Liver (tissue), 9 donors: ENCODE results near the gene EIF4E3. TPM values are rescaled to one million over a fixed set of nuclear protein-coding genes. Genes with fewer than 3 reads are reported as not detected.

Source experiments
- DNase-seq: peaks from one replicate; pipeline ENCODE4 v3.0.0-alpha.2; 2017; ENCODE audit warnings: low spot score
- H3K27ac ChIP-seq, 2 donors: one replicate each; pipeline ENCODE4 v1.7.0; 2013; ENCODE audit warnings: inconsistent platforms in 2 of 2, low read length in 2 of 2, control low read depth in 1 of 2, low read depth in 1 of 2, mild to moderate bottlenecking in 1 of 2
- H3K27me3 ChIP-seq, 4 donors: one replicate each; pipeline versions ENCODE4 v1.6.1 to v1.7.0; 2013; ENCODE audit warnings: low read length in 3 of 4, inconsistent platforms in 1 of 4, mild to moderate bottlenecking in 1 of 4, moderate library complexity in 1 of 4; ENCODE audit not compliant: control insufficient read depth in 4 of 4, insufficient read depth in 4 of 4
- H3K36me3 ChIP-seq, 4 donors: one replicate each; pipeline versions ENCODE4 v1.6.1 to v1.7.0; 2013; ENCODE audit warnings: low read length in 3 of 4, mild to moderate bottlenecking in 3 of 4, low read depth in 1 of 4, moderate library complexity in 1 of 4; ENCODE audit not compliant: control insufficient read depth in 4 of 4, insufficient read depth in 3 of 4
- H3K4me1 ChIP-seq, 4 donors: one replicate each; pipeline versions ENCODE4 v1.6.1 to v1.7.0; 2013; ENCODE audit warnings: low read length in 3 of 4, mild to moderate bottlenecking in 3 of 4, moderate library complexity in 1 of 4; ENCODE audit not compliant: control insufficient read depth in 4 of 4, insufficient read depth in 4 of 4
- H3K4me3 ChIP-seq, 3 donors: one replicate each; pipeline versions ENCODE4 v1.6.1 to v1.7.0; 2013; ENCODE audit warnings: low read length in 3 of 3, control low read depth in 1 of 3, low read depth in 1 of 3, mild to moderate bottlenecking in 1 of 3
- H3K9ac ChIP-seq, 2 donors: one replicate each; pipeline ENCODE4 v1.7.0; 2013; ENCODE audit warnings: low read length in 2 of 2, mild to moderate bottlenecking in 2 of 2, moderate library complexity in 2 of 2, control low read depth in 1 of 2, low read depth in 1 of 2
- H3K9me3 ChIP-seq, 4 donors: one replicate each; pipeline versions ENCODE4 v1.6.1 to v1.7.0; 2013; ENCODE audit warnings: low read length in 3 of 4; ENCODE audit not compliant: control insufficient read depth in 4 of 4
- EGR1 ChIP-seq, 2 donors: IDR thresholded peaks; 2 replicates each; pipeline ENCODE4 v1.6.1; 2016 to 2018; ENCODE audit warnings: antibody characterized with exemption in 2 of 2, low read depth in 2 of 2
- FOXA1 ChIP-seq: IDR thresholded peaks from 2 replicates; pipeline ENCODE4 v1.6.1; 2016; ENCODE audit warnings: antibody characterized with exemption
- FOXA2 ChIP-seq: IDR thresholded peaks from 2 replicates; pipeline ENCODE4 v1.6.1; 2016; ENCODE audit warnings: antibody characterized with exemption
- HNF4A ChIP-seq, 2 donors: conservative IDR thresholded peaks; 2 replicates each; pipeline ENCODE4 v1.6.1; 2016; ENCODE audit warnings: antibody characterized with exemption in 2 of 2, mild to moderate bottlenecking in 2 of 2
- JUND ChIP-seq, 2 donors: IDR thresholded peaks; 2 replicates each; pipeline ENCODE4 v1.6.1; 2016; ENCODE audit warnings: antibody characterized with exemption in 2 of 2
- NR2F2 ChIP-seq: IDR thresholded peaks from 2 replicates; pipeline ENCODE4 v1.6.1; 2016; ENCODE audit warnings: antibody characterized with exemption
- RXRA ChIP-seq, 2 donors: IDR thresholded peaks; 2 replicates each; pipeline ENCODE4 v1.6.1; 2017 to 2018; ENCODE audit warnings: antibody characterized with exemption in 2 of 2, mild to moderate bottlenecking in 1 of 2
- SP1 ChIP-seq: IDR thresholded peaks from 2 replicates; pipeline ENCODE4 v1.6.1; 2018; ENCODE audit warnings: antibody characterized with exemption, mild to moderate bottlenecking
- TAF1 ChIP-seq: conservative IDR thresholded peaks from 2 replicates; pipeline ENCODE4 v1.6.1; 2016; ENCODE audit warnings: antibody characterized with exemption, mild to moderate bottlenecking
- YY1 ChIP-seq: IDR thresholded peaks from 2 replicates; pipeline ENCODE4 v1.6.1; 2016; ENCODE audit warnings: antibody characterized with exemption, mild to moderate bottlenecking
- ZBTB33 ChIP-seq: IDR thresholded peaks from 2 replicates; pipeline ENCODE4 v1.6.1; 2016; ENCODE audit warnings: antibody characterized with exemption
- WGBS: extraction: QIAGEN DNeasy Blood & Tissue Kit; methylation state at CpG from one replicate; pipeline ENCODE4 v1.1.7; 2013; 5-methylcytosine and 5-hydroxymethylcytosine counted together
- polyA plus RNA-seq, 2 donors: library from polyadenylated mRNA; stranded (reverse) in 1 of 2; unstranded in 1 of 2; fragments of 200-250 nt in 1 of 2; fragments of >200 nt in 1 of 2; fragmentation: Nextera tagmentation in 1 of 2; extraction: Ambion mirVana in 1 of 2; gene quantifications; one replicate each; pipeline versions ENCODE4 v1.2.1 to v1.2.3, GENCODE V29; 2013 to 2015
- total RNA-seq, 2 donors: library from RNA; depleted of rRNA; stranded (reverse); fragments of >200 nt; gene quantifications; one replicate each; pipeline ENCODE4 v1.2.3, GENCODE V29; 2014
- TF ChIP-seq, protein P1 (sequence below): IDR thresholded peaks from 2 replicates; pipeline ENCODE4 v1.6.1; 2016; ENCODE audit warnings: antibody characterized with exemption, mild to moderate bottlenecking
- TF ChIP-seq, protein P2 (sequence below): IDR thresholded peaks from 2 replicates; pipeline ENCODE4 v1.6.1; 2016; ENCODE audit warnings: antibody characterized with exemption
- TF ChIP-seq, protein P3 (sequence below): IDR thresholded peaks from 2 replicates; pipeline ENCODE4 v1.6.1; 2016; ENCODE audit warnings: antibody characterized with exemption
- donor health status: healthy.
- donor health status: healthy.
- donor health status: healthy.
- donor health status: healthy.
- donor health status: healthy.

The EIF4E3 gene
- total and polyA plus RNA-seq, 4 donors: 1.1 to 4.0 (median 2.6) TPM

GRCh38 chr3:71728632-71729342 lies 3.6 kb upstream of the EIF4E3 start:
- peaks cover 0 to 18% (median 10%) of the 10 kb centered on the region in 4 donors for H3K4me1 ChIP-seq
- no peak for DNase-seq
- TF ChIP-seq, protein P1, sequence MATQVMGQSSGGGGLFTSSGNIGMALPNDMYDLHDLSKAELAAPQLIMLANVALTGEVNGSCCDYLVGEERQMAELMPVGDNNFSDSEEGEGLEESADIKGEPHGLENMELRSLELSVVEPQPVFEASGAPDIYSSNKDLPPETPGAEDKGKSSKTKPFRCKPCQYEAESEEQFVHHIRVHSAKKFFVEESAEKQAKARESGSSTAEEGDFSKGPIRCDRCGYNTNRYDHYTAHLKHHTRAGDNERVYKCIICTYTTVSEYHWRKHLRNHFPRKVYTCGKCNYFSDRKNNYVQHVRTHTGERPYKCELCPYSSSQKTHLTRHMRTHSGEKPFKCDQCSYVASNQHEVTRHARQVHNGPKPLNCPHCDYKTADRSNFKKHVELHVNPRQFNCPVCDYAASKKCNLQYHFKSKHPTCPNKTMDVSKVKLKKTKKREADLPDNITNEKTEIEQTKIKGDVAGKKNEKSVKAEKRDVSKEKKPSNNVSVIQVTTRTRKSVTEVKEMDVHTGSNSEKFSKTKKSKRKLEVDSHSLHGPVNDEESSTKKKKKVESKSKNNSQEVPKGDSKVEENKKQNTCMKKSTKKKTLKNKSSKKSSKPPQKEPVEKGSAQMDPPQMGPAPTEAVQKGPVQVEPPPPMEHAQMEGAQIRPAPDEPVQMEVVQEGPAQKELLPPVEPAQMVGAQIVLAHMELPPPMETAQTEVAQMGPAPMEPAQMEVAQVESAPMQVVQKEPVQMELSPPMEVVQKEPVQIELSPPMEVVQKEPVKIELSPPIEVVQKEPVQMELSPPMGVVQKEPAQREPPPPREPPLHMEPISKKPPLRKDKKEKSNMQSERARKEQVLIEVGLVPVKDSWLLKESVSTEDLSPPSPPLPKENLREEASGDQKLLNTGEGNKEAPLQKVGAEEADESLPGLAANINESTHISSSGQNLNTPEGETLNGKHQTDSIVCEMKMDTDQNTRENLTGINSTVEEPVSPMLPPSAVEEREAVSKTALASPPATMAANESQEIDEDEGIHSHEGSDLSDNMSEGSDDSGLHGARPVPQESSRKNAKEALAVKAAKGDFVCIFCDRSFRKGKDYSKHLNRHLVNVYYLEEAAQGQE: no peak
- no peak for TF ChIP-seq ZBTB33
- 54% methylated on average over 4 of the region's 4 CpGs for WGBS
- H3K4me3 ChIP-seq: no peak overlapping the region
- no peak overlapping the region for H3K9ac ChIP-seq
- H3K36me3 ChIP-seq: no peaks in the 10 kb centered on the region
- no peaks in the 10 kb centered on the region for H3K9me3 ChIP-seq
- no peak overlapping the region for H3K27ac ChIP-seq
- H3K27me3 ChIP-seq: no peaks in the 10 kb centered on the region

DNA sequence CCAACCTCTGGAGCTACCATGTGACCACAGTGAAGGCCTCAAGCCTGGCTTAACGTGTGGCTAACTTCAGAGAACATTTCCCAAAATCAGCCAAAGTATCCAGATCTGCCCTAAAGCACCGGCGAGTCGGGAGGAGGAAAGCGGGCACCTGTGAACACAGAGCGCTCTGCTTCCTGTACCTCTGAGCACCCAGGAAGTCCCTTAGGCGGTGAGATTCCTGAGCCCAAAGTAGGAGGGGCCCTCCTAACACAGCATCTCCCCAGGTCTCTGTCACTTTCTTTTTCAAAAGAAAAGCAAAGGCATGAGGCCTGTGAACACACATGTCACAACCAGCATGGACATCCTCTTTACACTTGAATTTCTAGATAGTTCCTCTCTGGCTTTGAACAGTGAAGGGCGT lies 944 bp upstream of the EIF4E3 start:
- Histone ChIP-seq H3K27me3 (no peaks in the 10 kb centered on the region), H3K4me1 (peaks cover 0 to 23% (median 13%) of the 10 kb centered on the region in 4 donors), H3K9me3 (no peaks in the 10 kb centered on the region), H3K27ac (peak overlapping the region; percentile 8 to 49), H3K4me3 (no peak overlapping the region), H3K9ac (no peak overlapping the region), H3K36me3 (no peaks in the 10 kb centered on the region)
- 82% methylated on average over 8 of the region's 8 CpGs for WGBS
- DNase-seq: no peak
- TF ChIP-seq, protein P2, sequence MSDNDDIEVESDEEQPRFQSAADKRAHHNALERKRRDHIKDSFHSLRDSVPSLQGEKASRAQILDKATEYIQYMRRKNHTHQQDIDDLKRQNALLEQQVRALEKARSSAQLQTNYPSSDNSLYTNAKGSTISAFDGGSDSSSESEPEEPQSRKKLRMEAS: no peak
- TF ChIP-seq FOXA2: no peak
- TF ChIP-seq YY1: no peak
- TF ChIP-seq FOXA1: no peak
- TF ChIP-seq ZBTB33: no peak
- TF ChIP-seq NR2F2: no peak
- no peak for TF ChIP-seq JUND (IDR thresholded peaks at IDR 0.05)
- TF ChIP-seq, protein P3, sequence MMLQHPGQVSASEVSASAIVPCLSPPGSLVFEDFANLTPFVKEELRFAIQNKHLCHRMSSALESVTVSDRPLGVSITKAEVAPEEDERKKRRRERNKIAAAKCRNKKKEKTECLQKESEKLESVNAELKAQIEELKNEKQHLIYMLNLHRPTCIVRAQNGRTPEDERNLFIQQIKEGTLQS: no peak
- no peak for TF ChIP-seq EGR1 (IDR thresholded peaks at IDR 0.05; ENCODE audit: low read depth in 2 of 2)
- TF ChIP-seq TAF1: no peak
- TF ChIP-seq, protein P1: no peak
- no peak for TF ChIP-seq HNF4A (conservative IDR thresholded peaks at IDR 0.05)
- TF ChIP-seq SP1: no peak
- TF ChIP-seq RXRA (IDR thresholded peaks at IDR 0.05): no peak
